Measurements from ENCODE around the gene CDHR1.
A peak's percentile ranks its signal among the peaks of the same experiment; 100 is the strongest.

Gene CDHR1

DNA sequence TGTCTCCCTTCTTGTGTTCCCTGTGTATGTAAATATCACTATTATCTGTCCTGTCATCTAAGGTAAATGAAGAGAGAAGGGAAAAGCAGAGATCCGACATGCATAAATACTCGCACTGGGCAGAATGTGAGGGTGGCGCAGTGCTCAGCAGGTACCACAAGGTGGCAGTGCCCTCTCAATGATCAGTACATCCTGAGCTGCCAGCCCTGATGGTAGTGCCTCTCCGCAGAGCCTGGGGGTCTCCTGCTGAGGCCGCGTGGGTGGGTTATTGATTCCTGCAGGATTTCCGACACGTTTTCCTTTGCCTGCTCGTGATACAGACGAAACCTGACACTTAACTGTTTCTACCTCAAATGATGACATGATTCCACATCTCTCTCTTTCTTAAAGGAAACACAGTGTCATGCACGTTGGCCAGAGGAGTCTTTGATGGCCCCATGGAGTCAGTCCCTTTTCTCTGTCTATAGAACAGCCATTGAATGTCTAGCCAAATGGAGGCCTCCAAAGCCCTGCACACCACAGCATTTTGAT, 70.3 kb downstream of the CDHR1 start:
- peak; percentile 57 for DNase-seq (ENCODE audit: low read depth)

DNA sequence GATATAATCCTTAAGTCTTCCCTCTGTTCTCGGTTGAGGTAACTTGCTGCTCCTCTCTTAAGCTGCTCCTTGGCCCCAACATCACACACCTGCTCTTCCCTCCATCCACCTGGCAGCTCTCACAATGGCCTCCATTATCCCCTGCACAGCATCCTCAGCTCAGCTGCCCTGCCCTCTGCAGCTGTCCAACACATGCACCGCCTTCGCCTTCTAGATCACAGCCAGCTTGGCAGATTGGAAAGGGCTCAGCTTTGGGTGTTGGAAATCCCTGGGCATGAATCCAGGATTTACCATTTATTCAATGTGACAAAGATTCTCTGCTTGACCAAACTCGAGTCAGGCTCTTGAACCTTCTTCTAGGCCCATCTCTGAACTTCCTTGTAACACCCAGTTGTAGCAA, 71.1 kb downstream of the CDHR1 start:
- DNase-seq (ENCODE audit: low read depth), result no peak

GRCh38 chr10:84267503-84268126, 73.3 kb downstream of the CDHR1 start:
- DNase-seq (ENCODE audit: low read depth), result peak; percentile 49

- DNase-seq (ENCODE audit: low read depth), result no peak
Measured at GRCh38 chr10:84269162-84269561, 74.8 kb downstream of the CDHR1 start.

Measured in activated T-helper 9 cell treated with anti-CD3 and anti-CD28 coated beads, Interleukin-2, amount 50 U/mL, for 16 hours (primary cell).